8988T (cell line): ENCODE results near the gene GDPGP1.
"Not testable (repeated sequence)": the region's sequence is repeated elsewhere in the genome, so short reads cannot be mapped to it uniquely, and the experiment has no call there.

Source experiments
- DNase-seq: peaks from one replicate; pipeline ENCODE4 v3.0.0; 2011

The GDPGP1 gene

GRCh38 chr15:90264671-90265070 is 30.7 kb downstream of the GDPGP1 start:
- DNase-seq, result no peak

GRCh38 chr15:90265271-90266060 is 31.5 kb downstream of the GDPGP1 start, which contains the start of gene NGRN:
NGRN (plus strand) TSS chr15:90265672; CDS start chr15:90265713, 41 bp downstream.
- DNase-seq, result peak; percentile 37

GRCh38 chr15:90266061-90266431 is 32.0 kb downstream of the GDPGP1 start:
- no peak for DNase-seq

- DNase-seq, result no peak
Observed at GRCh38 chr15:90266485-90266884, 32.5 kb downstream of the GDPGP1 start.

- no peak for DNase-seq
Observed at GRCh38 chr15:90268415-90268814, 34.4 kb downstream of the GDPGP1 start.

- no peak for DNase-seq
Observed at GRCh38 chr15:90270502-90271150, 36.6 kb downstream of the GDPGP1 start.

- DNase-seq, result no peak
Observed at GRCh38 chr15:90271459-90272166, 37.6 kb downstream of the GDPGP1 start.

GRCh38 chr15:90278467-90278866 is 44.5 kb downstream of the GDPGP1 start:
- DNase-seq, result not testable (repeated sequence)

- not testable (repeated sequence) for DNase-seq
Observed at GRCh38 chr15:90280743-90281142, 46.7 kb downstream of the GDPGP1 start.

- not testable (repeated sequence) for DNase-seq
Observed at GRCh38 chr15:90281637-90282036, 47.6 kb downstream of the GDPGP1 start.

- DNase-seq, result peak; percentile 15
Observed at GRCh38 chr15:90286678-90287077, 52.7 kb downstream of the GDPGP1 start.

GRCh38 chr15:90287101-90287500 is 53.1 kb downstream of the GDPGP1 start:
- no peak for DNase-seq

GRCh38 chr15:90287946-90288345 is 53.9 kb downstream of the GDPGP1 start:
- DNase-seq, result no peak

- no peak for DNase-seq
Observed at GRCh38 chr15:90291679-90292356, 57.8 kb downstream of the GDPGP1 start.

GRCh38 chr15:90293040-90293810 is 59.2 kb downstream of the GDPGP1 start:
- peak; percentile 13 for DNase-seq

GRCh38 chr15:90294159-90294558 is 60.1 kb downstream of the GDPGP1 start:
- no peak for DNase-seq

GRCh38 chr15:90294601-90295269 is 60.7 kb downstream of the GDPGP1 start:
- no peak for DNase-seq

GRCh38 chr15:90295270-90295648 is 61.2 kb downstream of the GDPGP1 start:
- no peak for DNase-seq
